Activated CD4-positive, alpha-beta T cell treated with anti-CD3 and anti-CD28 coated beads, Interleukin-2, amount 10 ng/mL, durations not matched to agents 24 days and 14 days (primary cell): ENCODE data around the gene CCDC146. TPM values are rescaled to one million over a fixed set of nuclear protein-coding genes. Genes with fewer than 3 reads are reported as not detected.
"Not testable (repeated sequence)": the region's sequence is repeated elsewhere in the genome, so short reads cannot be mapped to it uniquely, and the experiment has no call there.

Experiments used
- DNase-seq: peaks from one replicate; pipeline ENCODE4 v3.0.0; 2022
- H3K27ac Mint-ChIP-seq: one replicate; pipeline ENCODE4 v1.8.0; 2022; ENCODE audit warnings: mild to moderate bottlenecking, mixed read lengths
- H3K27me3 Mint-ChIP-seq: one replicate; pipeline ENCODE4 v1.8.0; 2022; ENCODE audit warnings: mixed read lengths
- H3K36me3 Mint-ChIP-seq: one replicate; pipeline ENCODE4 v1.8.0; 2022; ENCODE audit warnings: low read depth, mild to moderate bottlenecking, mixed read lengths
- H3K4me1 Mint-ChIP-seq: one replicate; pipeline ENCODE4 v1.8.0; 2021; ENCODE audit warnings: mixed read lengths
- H3K4me3 Mint-ChIP-seq: one replicate; pipeline ENCODE4 v1.8.0; 2022; ENCODE audit warnings: mild to moderate bottlenecking, moderate library complexity, mixed read lengths
- H3K9me3 Mint-ChIP-seq: one replicate; pipeline ENCODE4 v1.8.0; 2021; ENCODE audit warnings: mixed read lengths
- intact Hi-C: fragments of 100-400 bp; cut with micrococcal nuclease; formaldehyde crosslinking; loops from one replicate; pipeline ENCODE4 v1.15.1; 2023
- total RNA-seq: library from RNA; stranded (reverse); gene quantifications from 2 replicates; pipeline ENCODE4 v1.2.3, GENCODE V29; 2022

CCDC146 gene
- total RNA-seq, 1 donor from 2014 or later, result 1.5 TPM

- Mint-ChIP-seq H3K36me3 (peaks cover 5% of the 10 kb centered on the region), H3K9me3 (peaks cover 11% of the 10 kb centered on the region), H3K4me3 (no peak overlapping the region), H3K27me3 (peaks cover 2% of the 10 kb centered on the region), H3K27ac (no peak overlapping the region), H3K4me1 (peaks cover 7% of the 10 kb centered on the region)
- intact Hi-C loops, result no loop called here
- no peak for DNase-seq
Observed at GRCh38 chr7:77226357-77226839, 104.0 kb downstream of the CCDC146 start.

- peaks cover 11% of the 10 kb centered on the region for H3K9me3 Mint-ChIP-seq
- H3K27ac Mint-ChIP-seq, DNase-seq, H3K27me3 Mint-ChIP-seq, intact Hi-C loops, H3K36me3 Mint-ChIP-seq, H3K4me3 Mint-ChIP-seq, H3K4me1 Mint-ChIP-seq: not testable (repeated sequence)
Observed at GRCh38 chr7:77228795-77229194, 106.4 kb downstream of the CCDC146 start.

GRCh38 chr7:77232467-77232866 is 110.1 kb downstream of the CCDC146 start:
- Mint-ChIP-seq H3K27me3 (peaks cover 6% of the 10 kb centered on the region), H3K4me3 (no peak overlapping the region), H3K27ac (no peak overlapping the region), H3K4me1 (no peaks in the 10 kb centered on the region), H3K36me3 (peaks cover 5% of the 10 kb centered on the region), H3K9me3 (peaks cover 9% of the 10 kb centered on the region)
- DNase-seq, result no peak
- intact Hi-C loops, result no loop called here

- Mint-ChIP-seq H3K4me1 (peaks cover 13% of the 10 kb centered on the region), H3K9me3 (peaks cover 14% of the 10 kb centered on the region), H3K27me3 (peaks cover 6% of the 10 kb centered on the region), H3K36me3 (peaks cover 16% of the 10 kb centered on the region), H3K27ac (no peak overlapping the region), H3K4me3 (no peak overlapping the region)
- DNase-seq, result no peak
- intact Hi-C loops, result no loop called here
Observed at GRCh38 chr7:77235276-77235675, 112.9 kb downstream of the CCDC146 start.

GRCh38 chr7:77238703-77239136 is 116.3 kb downstream of the CCDC146 start:
- intact Hi-C loops, result no loop called here
- peaks cover 17% of the 10 kb centered on the region for H3K4me1 Mint-ChIP-seq
- no peak overlapping the region for H3K27ac Mint-ChIP-seq
- H3K36me3 Mint-ChIP-seq, result peaks cover 21% of the 10 kb centered on the region
- H3K9me3 Mint-ChIP-seq, result peaks cover 5% of the 10 kb centered on the region
- DNase-seq, result no peak
- H3K27me3 Mint-ChIP-seq, result no peaks in the 10 kb centered on the region
- no peak overlapping the region for H3K4me3 Mint-ChIP-seq

- intact Hi-C loops, result no loop called here
- no peak for DNase-seq
Observed at GRCh38 chr7:77239471-77239870, 117.1 kb downstream of the CCDC146 start.

GRCh38 chr7:77242068-77242467 is 119.7 kb downstream of the CCDC146 start:
- Mint-ChIP-seq H3K4me3 (no peak overlapping the region), H3K4me1 (peaks cover 32% of the 10 kb centered on the region), H3K36me3 (peaks cover 21% of the 10 kb centered on the region), H3K9me3 (peaks cover 5% of the 10 kb centered on the region), H3K27ac (no peak overlapping the region), H3K27me3 (no peaks in the 10 kb centered on the region)
- intact Hi-C loops, result no loop called here
- no peak for DNase-seq

More at GRCh38 chr7:77239471-77239870, 117.1 kb downstream of the CCDC146 start:
- peak overlapping the region; percentile 3 for H3K27ac Mint-ChIP-seq
- no peaks in the 10 kb centered on the region for H3K27me3 Mint-ChIP-seq
- H3K36me3 Mint-ChIP-seq, result peaks cover 21% of the 10 kb centered on the region
- H3K4me3 Mint-ChIP-seq, result peak overlapping the region; percentile 2
- H3K4me1 Mint-ChIP-seq, result peaks cover 17% of the 10 kb centered on the region
- peaks cover 5% of the 10 kb centered on the region for H3K9me3 Mint-ChIP-seq

- no peak overlapping the region for H3K4me3 Mint-ChIP-seq
- no peak for DNase-seq
- H3K27ac Mint-ChIP-seq, result no peak overlapping the region
- H3K36me3 Mint-ChIP-seq, result peaks cover 21% of the 10 kb centered on the region
- peaks cover 5% of the 10 kb centered on the region for H3K9me3 Mint-ChIP-seq
- intact Hi-C loops, result no loop called here
- no peaks in the 10 kb centered on the region for H3K27me3 Mint-ChIP-seq
- H3K4me1 Mint-ChIP-seq, result peaks cover 32% of the 10 kb centered on the region
Observed at GRCh38 chr7:77242554-77242953, 120.1 kb downstream of the CCDC146 start.

- intact Hi-C loops, result no loop called here
- peaks cover 26% of the 10 kb centered on the region for H3K4me1 Mint-ChIP-seq
Observed at GRCh38 chr7:77244222-77244934, 122.0 kb downstream of the CCDC146 start.

GRCh38 chr7:77245015-77245755 is 122.8 kb downstream of the CCDC146 start:
- H3K9me3 Mint-ChIP-seq, result no peaks in the 10 kb centered on the region
- H3K4me3 Mint-ChIP-seq, result no peak overlapping the region
- H3K36me3 Mint-ChIP-seq, result peaks cover 9% of the 10 kb centered on the region
- peaks cover 20% of the 10 kb centered on the region for H3K4me1 Mint-ChIP-seq
- no peak overlapping the region for H3K27ac Mint-ChIP-seq
- intact Hi-C loops, result loop anchor here (5.0 kb wide), 1 partner anchor 53 kb away; no protein-coding TSS in a partner anchor
- no peak for DNase-seq
- H3K27me3 Mint-ChIP-seq, result peaks cover 7% of the 10 kb centered on the region

More at GRCh38 chr7:77244222-77244934, 122.0 kb downstream of the CCDC146 start:
- DNase-seq, result no peak
- H3K27ac Mint-ChIP-seq, result no peak overlapping the region
- H3K4me3 Mint-ChIP-seq, result no peak overlapping the region
- peaks cover 3% of the 10 kb centered on the region for H3K27me3 Mint-ChIP-seq
- H3K36me3 Mint-ChIP-seq, result peaks cover 14% of the 10 kb centered on the region
- no peaks in the 10 kb centered on the region for H3K9me3 Mint-ChIP-seq

GRCh38 chr7:77246026-77246640 is 123.7 kb downstream of the CCDC146 start:
- Mint-ChIP-seq H3K27me3 (peaks cover 12% of the 10 kb centered on the region), H3K9me3 (no peaks in the 10 kb centered on the region), H3K27ac (peak overlapping the region; percentile 54), H3K36me3 (peaks cover 8% of the 10 kb centered on the region), H3K4me3 (peak overlapping the region; percentile 22), H3K4me1 (peaks cover 20% of the 10 kb centered on the region)
- intact Hi-C loops, result loop anchor here (2.0 to 5.0 kb wide), 2 partner anchors 54 to 123 kb away; partner anchors contain the start of gene CCDC146
- DNase-seq, result no peak

GRCh38 chr7:77247206-77247850 is 124.9 kb downstream of the CCDC146 start:
- intact Hi-C loops, result loop anchor here (1.0 to 5.0 kb wide), 4 partner anchors 55 to 125 kb away; partner anchors contain the start of gene CCDC146
- H3K4me1 Mint-ChIP-seq, result peaks cover 20% of the 10 kb centered on the region
- no peak overlapping the region for H3K4me3 Mint-ChIP-seq
- H3K27ac Mint-ChIP-seq, result no peak overlapping the region
- peaks cover 12% of the 10 kb centered on the region for H3K27me3 Mint-ChIP-seq
- H3K36me3 Mint-ChIP-seq, result peaks cover 2% of the 10 kb centered on the region
- DNase-seq, result peak; percentile 96
- H3K9me3 Mint-ChIP-seq, result no peaks in the 10 kb centered on the region

GRCh38 chr7:77248154-77248553 is 125.7 kb downstream of the CCDC146 start:
- H3K4me3 Mint-ChIP-seq, result no peak overlapping the region
- no peaks in the 10 kb centered on the region for H3K36me3 Mint-ChIP-seq
- no peak for DNase-seq
- no peaks in the 10 kb centered on the region for H3K9me3 Mint-ChIP-seq
- H3K4me1 Mint-ChIP-seq, result peaks cover 16% of the 10 kb centered on the region
- H3K27me3 Mint-ChIP-seq, result peaks cover 15% of the 10 kb centered on the region
- H3K27ac Mint-ChIP-seq, result no peak overlapping the region
- intact Hi-C loops, result loop anchor here (5.0 kb wide), 1 partner anchor 56 kb away; no protein-coding TSS in a partner anchor
